Left lung (tissue), 10 donors: ENCODE results near the gene ZMYND8. TPM values are rescaled to one million over a fixed set of nuclear protein-coding genes. Genes with fewer than 3 reads are reported as not detected.
A peak's percentile ranks its signal among the peaks of the same experiment; 100 is the strongest.

Source experiments
- ATAC-seq: fragments of 200-7000 bp; cut with Tn5 transposase; one replicate; pipeline ENCODE4 v1.9.1; 2020; ENCODE audit warnings: moderate library complexity
- DNase-seq, 4 donors: peaks; one replicate each; pipeline ENCODE4 v3.0.0-alpha.2; 2013 to 2020
- H3K27ac ChIP-seq, 2 donors: fragments of 200-600 bp; sonication (generic) in 1 of 2; one replicate each; pipeline versions ENCODE4 v1.5.0 to v1.8.0; 2020 to 2021
- H3K27me3 ChIP-seq, 2 donors: fragments of 200-600 bp; sonication (generic) in 1 of 2; one replicate each; pipeline versions ENCODE4 v1.5.0 to v1.8.0; 2020 to 2021
- H3K36me3 ChIP-seq, 2 donors: fragments of 200-600 bp; sonication (generic) in 1 of 2; one replicate each; pipeline versions ENCODE4 v1.5.0 to v1.8.0; 2020 to 2021
- H3K4me1 ChIP-seq, 2 donors: fragments of 200-600 bp; one replicate each; pipeline ENCODE4 v1.8.0; 2021
- H3K4me3 ChIP-seq, 2 donors: fragments of 200-600 bp; sonication (generic) in 1 of 2; one replicate each; pipeline versions ENCODE4 v1.5.0 to v1.8.0; 2020 to 2021; ENCODE audit warnings: mild to moderate bottlenecking in 1 of 2
- H3K9me3 ChIP-seq, 2 donors: fragments of 200-600 bp; sonication (generic) in 1 of 2; one replicate each; pipeline versions ENCODE4 v1.5.0 to v1.8.0; 2020 to 2021
- CTCF ChIP-seq, 2 donors: fragments of 200-600 bp; sonication (generic) in 1 of 2; IDR thresholded peaks; one replicate each; pipeline versions ENCODE4 v1.5.0 to v1.8.0; 2021; ENCODE audit warnings: antibody characterized with exemption in 2 of 2
- intact Hi-C, 2 donors: fragments of 100-400 bp; cut with DNase I; formaldehyde crosslinking; loops; one replicate each; pipeline versions ENCODE4 v1.11.2 to v1.14.2; 2022
- polyA plus RNA-seq, 6 donors: library from polyadenylated mRNA; unstranded; fragments of 120-200 nt; gene quantifications; one replicate each; pipeline ENCODE4 v1.2.1, GENCODE V29; 2013; ENCODE audit not compliant: insufficient read length in 6 of 6
- total RNA-seq, 2 donors: library from RNA; stranded (reverse); fragmentation: NEBNext Ultra II Directional; extraction: Animal tissue kit (Norgen Biotek cat#: 25700); gene quantifications; one replicate each; pipeline ENCODE4 v1.2.1, GENCODE V29; 2021
- donor health status: DM: no; HTN: yes; CAD: no.
- donor health status: DM: no; HTN: no; CAD: no.

The ZMYND8 gene
- total and polyA plus RNA-seq, 8 donors = 38.9 to 50.8 (median 42.4) TPM

GRCh38 chr20:47343007-47343472 lies 13.5 kb downstream of the ZMYND8 start:
- Histone ChIP-seq H3K27me3 (no peaks in the 10 kb centered on the region), H3K27ac (no peak overlapping the region), H3K9me3 (no peaks in the 10 kb centered on the region), H3K36me3 (peaks cover 0 to 25% of the 10 kb centered on the region in 2 donors), H3K4me3 (no peak overlapping the region), H3K4me1 (peaks cover 5 to 24% of the 10 kb centered on the region in 2 donors)
- no peak for ATAC-seq
- TF ChIP-seq CTCF (IDR thresholded peaks at IDR 0.05) = no peak
- DNase-seq = no peak
- intact Hi-C loops = no loop called here

- Histone ChIP-seq H3K4me1 (peaks cover 22 to 34% of the 10 kb centered on the region in 2 donors), H3K27ac (no peak overlapping the region), H3K9me3 (no peaks in the 10 kb centered on the region), H3K36me3 (peaks cover 0 to 13% of the 10 kb centered on the region in 2 donors), H3K27me3 (no peaks in the 10 kb centered on the region), H3K4me3 (no peak overlapping the region)
- intact Hi-C loops = no loop called here
- no peak for DNase-seq
- no peak for TF ChIP-seq CTCF (IDR thresholded peaks at IDR 0.05)
- no peak for ATAC-seq
These were observed 18.3 kb downstream of the ZMYND8 start for GRCh38 chr20:47338131-47338628.

GRCh38 chr20:47337413-47337812 lies 19.1 kb downstream of the ZMYND8 start:
- Histone ChIP-seq H3K36me3 (peaks cover 0 to 13% of the 10 kb centered on the region in 2 donors), H3K9me3 (no peaks in the 10 kb centered on the region), H3K27ac (no peak overlapping the region), H3K27me3 (no peaks in the 10 kb centered on the region), H3K4me1 (peaks cover 22 to 42% of the 10 kb centered on the region in 2 donors), H3K4me3 (no peak overlapping the region)
- ATAC-seq (no peak), DNase-seq (no peak)
- intact Hi-C loops = no loop called here
- no peak for TF ChIP-seq CTCF (IDR thresholded peaks at IDR 0.05)

GRCh38 chr20:47336129-47336754 lies 20.3 kb downstream of the ZMYND8 start:
- Histone ChIP-seq H3K4me1 (peaks cover 22 to 53% of the 10 kb centered on the region in 2 donors), H3K27me3 (no peaks in the 10 kb centered on the region), H3K9me3 (no peaks in the 10 kb centered on the region), H3K36me3 (peaks cover 0 to 13% of the 10 kb centered on the region in 2 donors), H3K4me3 (no peak overlapping the region), H3K27ac (peak overlapping the region; percentile 56 to 79)
- ATAC-seq = no peak
- DNase-seq = no peak
- intact Hi-C loops = no loop called here
- no peak for TF ChIP-seq CTCF (IDR thresholded peaks at IDR 0.05)

- peaks cover 22 to 58% of the 10 kb centered on the region in 2 donors for H3K4me1 ChIP-seq
- no peak for DNase-seq
- intact Hi-C loops = no loop called here
These were observed 21.0 kb downstream of the ZMYND8 start for GRCh38 chr20:47335251-47336128.

More at GRCh38 chr20:47335251-47336128, 21.0 kb downstream of the ZMYND8 start:
- H3K36me3 ChIP-seq = peaks cover 0 to 13% of the 10 kb centered on the region in 2 donors
- H3K9me3 ChIP-seq = no peaks in the 10 kb centered on the region
- H3K4me3 ChIP-seq = no peak overlapping the region
- no peak for TF ChIP-seq CTCF (IDR thresholded peaks at IDR 0.05)
- no peak for ATAC-seq
- no peaks in the 10 kb centered on the region for H3K27me3 ChIP-seq
- peak overlapping the region; percentile 56 to 79 for H3K27ac ChIP-seq
